GM12891 (cell line): ENCODE measurements around the gene APOBEC3C.
"Not testable (repeated sequence)": the region's sequence is repeated elsewhere in the genome, so short reads cannot be mapped to it uniquely, and the experiment has no call there.

Experiments used
- DNase-seq: peaks from one replicate; pipeline ENCODE4 v3.0.0; 2011; ENCODE audit warnings: low spot score; ENCODE audit not compliant: insufficient read length
- FAIRE-seq: peaks from 2 replicates; lab custom pipeline; 2011; peaks lifted over from hg19 to GRCh38; lab: Jason Lieb, UNC
- PAX5 ChIP-seq: IDR thresholded peaks from 2 replicates; pipeline ENCODE4 v1.6.1; 2011; ENCODE audit warnings: low read length, moderate library complexity, mild to moderate bottlenecking; ENCODE audit not compliant: insufficient read depth, severe bottlenecking
- POLR2A ChIP-seq: IDR thresholded peaks from 2 replicates; pipeline ENCODE4 v1.6.1; 2011; ENCODE audit warnings: low read depth, low read length, control low read depth
- POLR2AphosphoS5 ChIP-seq: IDR thresholded peaks from 2 replicates; pipeline ENCODE4 v1.6.1; 2011; ENCODE audit warnings: low read depth, low read length, control low read depth
- POU2F2 ChIP-seq: IDR thresholded peaks from 2 replicates; pipeline ENCODE4 v1.6.1; 2011; ENCODE audit warnings: low read depth, mild to moderate bottlenecking, control low read depth, low read length, moderate library complexity
- SPI1 ChIP-seq: IDR thresholded peaks from 2 replicates; pipeline ENCODE4 v1.6.1; 2011; ENCODE audit warnings: low read depth, low read length, control low read depth
- TAF1 ChIP-seq: IDR thresholded peaks from 2 replicates; pipeline ENCODE4 v1.6.1; 2011; ENCODE audit warnings: low read depth, low read length, control low read depth

The APOBEC3C gene

GRCh38 chr22:39024519-39025308 lies 10.7 kb downstream of the APOBEC3C start:
- FAIRE-seq (peak; percentile 9), DNase-seq (no peak)
- TF ChIP-seq SPI1 (no peak), TAF1 (no peak), PAX5 (no peak), POLR2AphosphoS5 (no peak), POLR2A (no peak)

DNA sequence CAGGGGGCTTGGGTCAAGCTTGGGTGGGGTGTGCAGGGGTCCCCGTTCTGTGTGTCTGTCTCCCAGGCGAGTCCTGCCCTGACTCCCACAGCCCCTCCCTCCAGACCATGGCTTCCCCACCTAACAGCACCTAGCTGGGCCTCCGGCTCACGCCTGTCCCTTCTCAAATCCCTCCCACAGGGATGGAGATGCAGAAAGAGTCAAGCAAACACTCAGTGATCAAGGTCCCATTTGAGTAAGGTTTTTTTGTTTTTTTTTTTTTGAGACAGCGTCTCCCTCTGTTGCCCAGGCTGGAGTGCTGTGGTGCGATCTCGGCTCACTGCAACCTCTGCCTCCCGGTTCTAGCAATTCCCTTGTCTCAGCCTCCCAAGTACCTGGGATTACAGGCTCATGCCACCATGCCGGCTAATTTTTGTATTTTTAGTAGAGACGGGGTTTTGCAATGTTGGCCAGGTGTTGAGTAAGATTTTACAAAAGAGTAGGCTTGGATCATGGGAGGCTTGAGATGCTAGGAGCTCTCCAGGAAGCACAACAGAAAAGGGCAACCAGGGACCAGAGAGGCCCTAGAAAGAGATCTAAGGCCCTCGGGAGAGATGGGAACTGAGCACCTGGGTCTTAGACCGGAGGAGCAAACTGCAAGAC lies 12.6 kb downstream of the APOBEC3C start:
- DNase-seq (no peak), FAIRE-seq (no peak)
- no peak for TF ChIP-seq SPI1
- TF ChIP-seq TAF1, result no peak
- TF ChIP-seq PAX5, result no peak
- no peak for TF ChIP-seq POU2F2
- TF ChIP-seq POLR2AphosphoS5, result no peak
- TF ChIP-seq POLR2A, result no peak

DNA sequence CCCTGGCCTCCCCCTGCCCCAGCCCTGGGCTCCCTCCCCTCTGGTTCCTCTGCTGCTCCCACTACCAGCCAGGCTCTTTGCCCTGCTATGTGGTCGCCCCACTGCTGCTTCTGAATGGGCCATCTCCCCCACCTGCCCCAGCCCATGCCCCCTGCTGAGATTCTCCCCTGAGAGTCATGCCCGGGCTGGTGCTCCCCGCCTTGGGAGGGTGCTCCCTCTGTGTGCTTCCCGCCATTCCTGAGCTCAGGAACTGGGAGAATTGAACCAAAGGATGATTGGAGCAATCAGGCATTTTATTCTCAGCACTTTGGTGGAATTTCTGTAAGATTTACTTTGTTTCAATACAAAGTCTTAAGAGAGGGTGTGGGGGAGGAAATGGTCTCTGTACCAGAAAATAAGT lies 13.7 kb downstream of the APOBEC3C start:
- DNase-seq (no peak), FAIRE-seq (no peak)
- TF ChIP-seq POLR2A, result no peak
- TF ChIP-seq POLR2AphosphoS5, result no peak
- no peak for TF ChIP-seq SPI1
- TF ChIP-seq POU2F2, result no peak
- no peak for TF ChIP-seq TAF1
- TF ChIP-seq PAX5, result no peak

DNA sequence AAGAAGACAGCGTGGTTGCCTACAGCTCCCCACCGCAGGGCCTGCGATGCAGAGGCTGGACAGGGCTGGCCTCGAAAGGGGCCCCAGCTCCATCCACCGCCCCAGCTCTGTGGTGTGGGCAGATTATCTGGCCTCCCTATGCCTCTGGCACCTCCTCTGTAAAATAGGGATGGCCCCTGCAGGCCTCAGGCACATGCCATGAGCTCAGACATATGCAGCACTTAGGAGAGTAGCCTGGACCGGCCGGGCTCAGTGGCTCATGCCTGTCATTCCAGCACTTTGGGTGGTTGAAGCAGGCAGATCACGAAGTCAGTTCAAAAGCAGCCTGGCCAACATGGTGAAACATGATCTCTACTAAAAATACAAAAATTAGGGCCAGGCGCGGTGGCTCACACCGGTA lies 14.2 kb downstream of the APOBEC3C start:
- DNase-seq (no peak), FAIRE-seq (no peak)
- TF ChIP-seq POLR2A (no peak), SPI1 (no peak), POLR2AphosphoS5 (no peak), POU2F2 (no peak), TAF1 (no peak), PAX5 (no peak)

DNA sequence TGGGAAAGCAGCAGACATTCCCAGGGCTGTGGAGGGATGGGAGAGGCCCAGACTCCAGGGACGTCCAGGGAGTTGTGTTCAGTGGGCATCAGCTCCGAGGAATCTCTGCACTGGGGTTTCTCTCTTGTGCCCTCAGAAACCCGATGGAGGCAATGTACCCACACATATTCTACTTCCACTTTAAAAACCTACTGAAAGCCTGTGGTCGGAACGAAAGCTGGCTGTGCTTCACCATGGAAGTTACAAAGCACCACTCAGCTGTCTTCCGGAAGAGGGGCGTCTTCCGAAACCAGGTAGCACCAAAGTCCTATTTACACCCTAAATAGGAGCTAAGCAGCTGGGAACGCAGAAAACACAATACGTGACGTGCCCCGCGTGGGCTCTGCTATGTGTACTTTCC lies 15.2 kb downstream of the APOBEC3C start:
- FAIRE-seq (no peak), DNase-seq (no peak)
- TF ChIP-seq POLR2A (no peak), PAX5 (no peak), POU2F2 (no peak), SPI1 (no peak), TAF1 (no peak), POLR2AphosphoS5 (no peak)

DNA sequence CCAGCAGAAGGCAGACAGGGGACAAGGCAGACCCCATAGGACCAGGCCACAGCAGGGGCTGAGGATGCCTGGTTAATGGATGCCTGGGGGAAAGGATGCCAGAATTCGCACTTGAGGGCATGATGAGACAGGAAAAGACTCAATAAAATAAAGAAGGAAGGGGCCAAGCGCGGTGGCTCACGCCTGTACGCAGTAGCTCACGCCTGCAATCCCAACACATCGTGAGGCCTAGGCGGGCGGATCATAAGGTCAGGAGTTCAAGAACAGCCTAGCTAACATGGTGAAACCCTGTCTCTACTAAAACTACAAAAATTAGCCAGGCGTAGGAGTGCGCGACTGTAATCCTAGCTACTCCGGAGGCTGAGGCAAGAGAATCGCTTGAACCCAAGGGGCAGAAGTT lies 16.6 kb downstream of the APOBEC3C start:
- FAIRE-seq, result no peak

DNA sequence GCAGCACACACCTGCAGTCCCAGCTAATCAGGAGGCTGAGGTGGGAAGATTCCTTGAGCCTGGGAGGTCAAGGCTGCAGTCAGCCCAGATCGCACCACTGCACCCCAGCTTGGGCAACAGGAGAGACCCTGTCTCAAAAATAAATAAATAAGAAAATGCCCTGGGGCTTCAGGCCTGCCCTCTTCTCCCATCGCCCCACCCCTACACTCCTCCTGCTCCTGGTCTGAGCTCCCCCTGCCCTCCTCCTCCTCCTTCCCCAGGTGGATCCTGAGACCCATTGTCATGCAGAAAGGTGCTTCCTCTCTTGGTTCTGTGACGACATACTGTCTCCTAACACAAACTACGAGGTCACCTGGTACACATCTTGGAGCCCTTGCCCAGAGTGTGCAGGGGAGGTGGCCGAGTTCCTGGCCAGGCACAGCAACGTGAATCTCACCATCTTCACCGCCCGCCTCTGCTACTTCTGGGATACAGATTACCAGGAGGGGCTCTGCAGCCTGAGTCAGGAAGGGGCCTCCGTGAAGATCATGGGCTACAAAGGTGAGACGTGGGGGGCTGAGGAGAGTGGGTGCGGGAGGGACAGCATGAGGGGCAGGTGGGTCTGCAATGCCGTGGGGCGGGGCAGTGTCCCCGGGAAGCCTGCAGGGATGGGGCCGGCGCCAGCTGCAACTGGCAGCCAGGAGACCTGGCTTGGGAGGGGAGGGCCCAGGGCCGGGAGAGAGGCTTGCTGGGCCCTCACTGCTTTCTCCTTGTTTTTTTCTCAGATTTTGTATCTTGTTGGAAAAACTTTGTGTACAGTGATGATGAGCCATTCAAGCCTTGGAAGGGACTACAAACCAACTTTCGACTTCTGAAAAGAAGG lies 17.6 kb downstream of the APOBEC3C start:
- FAIRE-seq, result peak; percentile 77
- not testable (repeated sequence) for DNase-seq

More for the DNA sequence above, 16.6 kb downstream of the APOBEC3C start:
- no peak for TF ChIP-seq POLR2AphosphoS5
- TF ChIP-seq TAF1, result no peak
- TF ChIP-seq POLR2A, result no peak
- TF ChIP-seq PAX5, result no peak
- TF ChIP-seq POU2F2, result no peak
- no peak for TF ChIP-seq SPI1
- DNase-seq, result no peak

DNA sequence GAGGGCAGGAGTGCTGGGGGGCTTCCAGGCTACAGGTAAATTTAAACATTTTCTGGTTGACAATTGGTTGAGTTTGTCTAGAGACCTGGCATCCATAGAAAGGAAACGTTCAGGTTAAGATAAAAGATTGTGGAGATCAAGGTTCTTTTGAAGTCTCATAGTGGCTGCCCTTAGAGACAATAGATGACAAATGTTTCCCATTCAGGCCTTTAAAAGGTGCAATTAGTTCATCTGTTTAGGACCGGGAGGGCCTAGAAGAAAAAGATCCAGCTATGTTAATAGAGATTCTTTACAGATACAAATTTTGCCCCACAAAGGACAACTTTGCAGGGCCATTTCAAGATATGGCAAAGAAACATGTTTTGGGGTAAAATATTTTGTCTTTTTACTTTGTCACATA lies 23.0 kb downstream of the APOBEC3C start:
- not testable (repeated sequence) for FAIRE-seq, DNase-seq

DNA sequence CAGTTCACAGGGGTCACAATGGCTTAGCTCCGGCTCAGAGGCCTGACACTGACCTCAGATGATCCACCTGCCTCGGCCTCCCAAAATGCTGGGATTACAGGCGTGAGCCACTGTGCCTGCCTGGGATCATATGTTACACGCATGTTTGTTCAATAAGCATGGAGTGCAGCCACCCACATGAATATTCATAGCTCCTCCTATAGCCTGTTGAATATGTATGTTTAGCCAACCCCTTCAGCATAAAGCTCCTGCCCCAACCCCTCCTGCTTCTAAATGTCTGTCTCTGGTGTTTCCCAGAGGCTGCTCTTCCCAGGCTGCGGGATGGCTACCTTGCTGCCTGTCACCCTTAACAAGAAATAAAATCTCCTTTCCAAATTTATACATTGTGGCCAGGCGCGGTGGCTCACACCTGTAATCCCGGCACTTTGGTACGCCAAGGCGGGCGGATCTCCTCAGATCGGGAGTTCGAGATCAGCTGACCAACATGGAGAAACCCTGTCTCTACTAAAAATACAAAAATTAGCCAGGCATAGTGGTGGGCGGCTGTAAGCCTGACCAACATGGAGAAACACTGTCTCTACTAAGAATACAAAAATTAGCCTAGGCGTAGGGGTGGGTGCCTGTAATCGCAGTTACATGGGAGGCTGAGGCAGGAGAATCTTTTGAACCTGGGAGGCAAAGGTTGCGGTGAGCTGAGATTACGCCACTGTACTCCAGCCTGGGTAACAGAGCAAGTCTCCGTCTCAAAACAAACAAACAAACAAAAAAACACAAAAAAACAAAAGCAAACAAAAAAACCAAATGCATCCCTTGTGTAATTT lies 25.5 kb downstream of the APOBEC3C start:
- FAIRE-seq, result no peak
- peak; percentile 94 for TF ChIP-seq POU2F2
- TF ChIP-seq POLR2A, result no peak
- no peak for TF ChIP-seq TAF1
- TF ChIP-seq PAX5, result no peak
- TF ChIP-seq POLR2AphosphoS5, result no peak
- TF ChIP-seq SPI1, result no peak
- no peak for DNase-seq

DNA sequence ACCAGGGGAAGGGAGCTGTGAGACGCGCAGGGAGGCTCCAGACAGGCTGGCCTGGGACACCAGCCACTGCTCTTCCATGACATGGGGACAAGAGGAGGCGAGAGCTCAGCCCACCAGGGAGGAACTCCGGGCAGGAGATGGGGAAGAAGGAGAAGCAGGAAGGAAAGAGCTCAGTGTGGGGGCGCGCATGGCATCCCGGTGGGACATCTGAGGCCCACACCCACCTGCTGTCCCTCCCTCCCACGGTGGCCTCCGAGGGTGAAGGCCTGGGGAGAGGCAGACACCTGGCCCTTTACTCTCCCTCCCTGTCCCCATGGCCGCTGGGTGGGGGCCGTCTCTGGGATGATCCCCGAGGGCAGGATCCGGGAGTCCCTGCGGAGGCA lies 26.1 kb downstream of the APOBEC3C start:
- not testable (repeated sequence) for DNase-seq, FAIRE-seq

- peak; percentile 66 for FAIRE-seq
- not testable (repeated sequence) for DNase-seq
Measured at GRCh38 chr22:39040538-39041296, 26.7 kb downstream of the APOBEC3C start, which contains the start of gene APOBEC3F. APOBEC3F (plus strand) TSS chr22:39040864; CDS start chr22:39040961, 97 bp downstream.
